HL-60 (cell line): ENCODE results near the gene KIRREL1.

Experiments
- POLR2AphosphoS5 ChIP-seq: IDR thresholded peaks from 2 replicates; pipeline ENCODE4 v1.6.1; 2012; ENCODE audit warnings: low read depth
- REST ChIP-seq: IDR thresholded peaks from 2 replicates; pipeline ENCODE4 v1.6.1; 2012; ENCODE audit warnings: low read depth; ENCODE audit not compliant: insufficient replicate concordance
- TF ChIP-seq, protein P1 (sequence below): IDR thresholded peaks from one replicate; pipeline ENCODE4 v1.5.1; 2011; ENCODE audit warnings: low read length, control low read depth, inconsistent platforms; ENCODE audit not compliant: insufficient read depth

DNA sequence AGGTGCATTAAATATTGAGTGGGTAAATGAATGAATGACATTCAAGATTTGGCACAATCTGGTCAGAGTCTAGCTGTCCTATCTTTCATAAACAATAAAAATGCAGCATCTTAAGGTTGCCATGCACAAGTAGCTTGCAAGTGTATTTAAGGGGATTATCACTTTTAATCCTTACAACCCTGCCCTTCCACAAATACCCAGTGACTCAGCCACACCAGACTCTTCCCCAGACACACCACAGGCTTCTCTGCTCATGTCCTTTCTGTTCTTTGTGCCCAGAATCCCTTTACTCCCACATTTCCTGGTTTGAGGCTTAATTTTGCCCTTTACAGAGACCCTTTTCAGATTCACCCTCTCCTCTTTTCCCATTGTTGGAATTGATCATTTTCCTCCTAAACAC, 59.8 kb downstream of the KIRREL1 start:
- TF ChIP-seq, protein P1, sequence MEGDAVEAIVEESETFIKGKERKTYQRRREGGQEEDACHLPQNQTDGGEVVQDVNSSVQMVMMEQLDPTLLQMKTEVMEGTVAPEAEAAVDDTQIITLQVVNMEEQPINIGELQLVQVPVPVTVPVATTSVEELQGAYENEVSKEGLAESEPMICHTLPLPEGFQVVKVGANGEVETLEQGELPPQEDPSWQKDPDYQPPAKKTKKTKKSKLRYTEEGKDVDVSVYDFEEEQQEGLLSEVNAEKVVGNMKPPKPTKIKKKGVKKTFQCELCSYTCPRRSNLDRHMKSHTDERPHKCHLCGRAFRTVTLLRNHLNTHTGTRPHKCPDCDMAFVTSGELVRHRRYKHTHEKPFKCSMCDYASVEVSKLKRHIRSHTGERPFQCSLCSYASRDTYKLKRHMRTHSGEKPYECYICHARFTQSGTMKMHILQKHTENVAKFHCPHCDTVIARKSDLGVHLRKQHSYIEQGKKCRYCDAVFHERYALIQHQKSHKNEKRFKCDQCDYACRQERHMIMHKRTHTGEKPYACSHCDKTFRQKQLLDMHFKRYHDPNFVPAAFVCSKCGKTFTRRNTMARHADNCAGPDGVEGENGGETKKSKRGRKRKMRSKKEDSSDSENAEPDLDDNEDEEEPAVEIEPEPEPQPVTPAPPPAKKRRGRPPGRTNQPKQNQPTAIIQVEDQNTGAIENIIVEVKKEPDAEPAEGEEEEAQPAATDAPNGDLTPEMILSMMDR: no peak
- TF ChIP-seq POLR2AphosphoS5 (no peak), REST (no peak)
